Hepatocyte (in vitro differentiated cells): ENCODE data around the gene ATXN1. TPM values are rescaled to one million over a fixed set of nuclear protein-coding genes. Genes with fewer than 3 reads are reported as not detected.

ENCODE experiments used
- DNase-seq: peaks from one replicate; pipeline ENCODE4 v3.0.0-alpha.2; 2016; ENCODE audit warnings: low spot score
- H2AFZ ChIP-seq: fragments of 200-600 bp; sonication (generic); 2 replicates; pipeline ENCODE4 v1.6.0; 2016; ENCODE audit warnings: antibody characterized with exemption, mild to moderate bottlenecking
- H3K27ac ChIP-seq: fragments of 200-600 bp; sonication (generic); 2 replicates; pipeline ENCODE4 v1.5.1; 2016; ENCODE audit warnings: mild to moderate bottlenecking
- H3K27me3 ChIP-seq: fragments of 200-600 bp; sonication (generic); 2 replicates; pipeline ENCODE4 v1.6.1; 2016
- H3K36me3 ChIP-seq: fragments of 200-600 bp; sonication (generic); replicated peaks from 2 replicates; pipeline ENCODE4 v1.5.1; 2016; ENCODE audit warnings: low read depth; ENCODE audit not compliant: insufficient read depth
- H3K4me1 ChIP-seq: fragments of 200-600 bp; sonication (generic); 2 replicates; pipeline ENCODE4 v1.5.1; 2016; ENCODE audit warnings: mild to moderate bottlenecking, moderate library complexity; ENCODE audit not compliant: insufficient read depth
- H3K4me2 ChIP-seq: fragments of 200-600 bp; sonication (generic); 2 replicates; pipeline ENCODE4 v1.6.0; 2016
- H3K4me3 ChIP-seq: fragments of 200-600 bp; sonication (generic); 2 replicates; pipeline ENCODE4 v1.5.1; 2016; ENCODE audit warnings: mild to moderate bottlenecking
- H3K79me2 ChIP-seq: fragments of 200-600 bp; sonication (generic); 2 replicates; pipeline ENCODE4 v1.6.0; 2017; ENCODE audit warnings: mild to moderate bottlenecking
- H3K9me2 ChIP-seq: fragments of 200-600 bp; sonication (generic); replicated peaks from 2 replicates; pipeline ENCODE4 v1.6.0; 2017; ENCODE audit warnings: mild to moderate bottlenecking; ENCODE audit not compliant: insufficient read depth
- H3K9me3 ChIP-seq: fragments of 200-600 bp; sonication (generic); 2 replicates; pipeline ENCODE4 v1.5.1; 2016; ENCODE audit warnings: low read depth, mild to moderate bottlenecking
- H4K20me1 ChIP-seq: fragments of 200-600 bp; sonication (generic); 2 replicates; pipeline ENCODE4 v1.6.0; 2016; ENCODE audit warnings: mild to moderate bottlenecking; ENCODE audit not compliant: insufficient read depth, poor library complexity, severe bottlenecking
- EZH2 ChIP-seq: fragments of 200-600 bp; sonication (generic); IDR thresholded peaks from 2 replicates; pipeline ENCODE4 v1.6.1; 2016; ENCODE audit warnings: antibody characterized with exemption, mild to moderate bottlenecking, borderline replicate concordance
- EZH2phosphoT487 ChIP-seq: fragments of 200-600 bp; sonication (generic); IDR thresholded peaks from one replicate; pipeline ENCODE4 v1.6.1; 2018; ENCODE audit warnings: antibody characterized with exemption, mild to moderate bottlenecking, low read depth, moderate library complexity; ENCODE audit not compliant: unreplicated experiment, severe bottlenecking
- WGBS: methylation state at CpG from one replicate; pipeline ENCODE4 v1.1.6; 2016; ENCODE audit warnings: low lambda C conversion rate; ENCODE audit errors: missing lambda C conversion rate; 5-methylcytosine and 5-hydroxymethylcytosine counted together
- polyA plus RNA-seq: library from polyadenylated mRNA; unstranded; fragments of >200 nt; fragmentation: Nextera tagmentation; extraction: Ambion mirVana; gene quantifications from 2 replicates; pipeline ENCODE4 v1.2.1, GENCODE V29; 2016
- total RNA-seq: library from RNA; depleted of rRNA; stranded (reverse); fragments of >200 nt; gene quantifications from 2 replicates; pipeline ENCODE4 v1.2.3, GENCODE V29; 2014
- TF ChIP-seq, protein P1 (sequence below): fragments of 200-600 bp; sonication (generic); IDR thresholded peaks from 2 replicates; pipeline ENCODE4 v1.5.1; 2016; ENCODE audit warnings: antibody characterized with exemption, mild to moderate bottlenecking; ENCODE audit not compliant: poor library complexity

The ATXN1 gene
- total and polyA plus RNA-seq, 2 experiments from 2014 or later, result 14.7 to 32.6 TPM

- peaks cover 19% of the 10 kb centered on the region for H3K4me1 ChIP-seq
- peaks cover 7% of the 10 kb centered on the region for H3K79me2 ChIP-seq
- H2AFZ ChIP-seq, result no peak overlapping the region
- no peaks in the 10 kb centered on the region for H3K9me2 ChIP-seq
- WGBS, result 89% methylated on average over 2 of the region's 2 CpGs
- TF ChIP-seq, protein P1, sequence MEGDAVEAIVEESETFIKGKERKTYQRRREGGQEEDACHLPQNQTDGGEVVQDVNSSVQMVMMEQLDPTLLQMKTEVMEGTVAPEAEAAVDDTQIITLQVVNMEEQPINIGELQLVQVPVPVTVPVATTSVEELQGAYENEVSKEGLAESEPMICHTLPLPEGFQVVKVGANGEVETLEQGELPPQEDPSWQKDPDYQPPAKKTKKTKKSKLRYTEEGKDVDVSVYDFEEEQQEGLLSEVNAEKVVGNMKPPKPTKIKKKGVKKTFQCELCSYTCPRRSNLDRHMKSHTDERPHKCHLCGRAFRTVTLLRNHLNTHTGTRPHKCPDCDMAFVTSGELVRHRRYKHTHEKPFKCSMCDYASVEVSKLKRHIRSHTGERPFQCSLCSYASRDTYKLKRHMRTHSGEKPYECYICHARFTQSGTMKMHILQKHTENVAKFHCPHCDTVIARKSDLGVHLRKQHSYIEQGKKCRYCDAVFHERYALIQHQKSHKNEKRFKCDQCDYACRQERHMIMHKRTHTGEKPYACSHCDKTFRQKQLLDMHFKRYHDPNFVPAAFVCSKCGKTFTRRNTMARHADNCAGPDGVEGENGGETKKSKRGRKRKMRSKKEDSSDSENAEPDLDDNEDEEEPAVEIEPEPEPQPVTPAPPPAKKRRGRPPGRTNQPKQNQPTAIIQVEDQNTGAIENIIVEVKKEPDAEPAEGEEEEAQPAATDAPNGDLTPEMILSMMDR, result no peak
- TF ChIP-seq EZH2, result no peak
- TF ChIP-seq EZH2phosphoT487, result no peak
- H3K36me3 ChIP-seq, result no peaks in the 10 kb centered on the region
- no peaks in the 10 kb centered on the region for H4K20me1 ChIP-seq
- H3K4me3 ChIP-seq, result no peak overlapping the region
- H3K4me2 ChIP-seq, result no peak overlapping the region
- no peak for DNase-seq
- H3K9me3 ChIP-seq, result no peaks in the 10 kb centered on the region
- H3K27me3 ChIP-seq, result no peaks in the 10 kb centered on the region
- H3K27ac ChIP-seq, result no peak overlapping the region
Observed at GRCh38 chr6:16510245-16510644, 251.0 kb downstream of the ATXN1 start.

DNA sequence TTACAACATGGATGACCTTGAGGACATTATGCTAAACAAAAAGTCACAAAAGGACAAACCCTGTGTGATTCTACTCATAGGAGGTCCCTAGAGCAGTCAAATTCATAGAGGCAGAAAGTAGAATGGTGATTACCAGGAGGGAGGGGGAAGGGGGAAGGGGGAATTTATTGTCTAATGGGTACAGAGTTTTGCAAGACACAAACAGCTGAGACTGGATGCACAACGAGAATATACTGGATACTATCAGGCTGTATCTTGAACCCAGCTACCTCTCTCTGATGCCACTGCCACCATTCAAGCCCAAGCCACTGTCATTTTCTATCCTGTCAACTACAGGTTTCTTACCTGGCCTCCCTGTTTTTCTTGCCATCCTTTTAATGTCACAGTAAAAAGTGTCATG is 252.3 kb downstream of the ATXN1 start:
- Histone ChIP-seq H2AFZ (no peak overlapping the region), H3K9me3 (no peaks in the 10 kb centered on the region), H3K27me3 (no peaks in the 10 kb centered on the region), H3K4me3 (no peak overlapping the region), H3K27ac (no peak overlapping the region), H3K4me2 (no peak overlapping the region), H3K79me2 (peaks cover 7% of the 10 kb centered on the region), H3K4me1 (peaks cover 27% of the 10 kb centered on the region), H4K20me1 (no peaks in the 10 kb centered on the region), H3K36me3 (no peaks in the 10 kb centered on the region), H3K9me2 (no peaks in the 10 kb centered on the region)
- DNase-seq, result no peak
- 95% methylated on average over 1 of the region's 1 CpG for WGBS
- TF ChIP-seq, protein P1, result no peak
- no peak for TF ChIP-seq EZH2phosphoT487
- no peak for TF ChIP-seq EZH2

- Histone ChIP-seq H4K20me1 (no peaks in the 10 kb centered on the region), H3K4me1 (peaks cover 8% of the 10 kb centered on the region), H3K4me3 (no peak overlapping the region), H3K79me2 (peaks cover 4% of the 10 kb centered on the region), H3K27ac (peak overlapping the region; percentile 69), H3K4me2 (peak overlapping the region; percentile 32), H3K9me3 (no peaks in the 10 kb centered on the region), H3K27me3 (no peaks in the 10 kb centered on the region), H3K9me2 (no peaks in the 10 kb centered on the region), H2AFZ (no peak overlapping the region), H3K36me3 (no peaks in the 10 kb centered on the region)
- peak; percentile 59 for DNase-seq
- TF ChIP-seq EZH2, result no peak
- TF ChIP-seq, protein P1, result peak; percentile 20
- 73% methylated on average over 9 of the region's 9 CpGs for WGBS
Observed at GRCh38 chr6:16505711-16506357, 255.4 kb downstream of the ATXN1 start.

- Histone ChIP-seq H3K27ac (peak overlapping the region; percentile 69), H3K4me1 (peaks cover 8% of the 10 kb centered on the region), H3K27me3 (no peaks in the 10 kb centered on the region), H3K79me2 (no peaks in the 10 kb centered on the region), H2AFZ (no peak overlapping the region), H4K20me1 (no peaks in the 10 kb centered on the region), H3K36me3 (no peaks in the 10 kb centered on the region), H3K4me2 (no peak overlapping the region), H3K9me3 (no peaks in the 10 kb centered on the region), H3K4me3 (no peak overlapping the region), H3K9me2 (no peaks in the 10 kb centered on the region)
- 92% methylated on average over 5 of the region's 5 CpGs for WGBS
- TF ChIP-seq EZH2, result no peak
- TF ChIP-seq, protein P1, result no peak
- TF ChIP-seq EZH2phosphoT487, result no peak
- DNase-seq, result no peak
Observed at GRCh38 chr6:16504609-16505008, 256.7 kb downstream of the ATXN1 start.
